GM12878 (cell line): ENCODE measurements around the gene ESYT3.

Experiments used
- EGR1 ChIP-seq, 2 experiments: IDR thresholded peaks; 1 replicate in 1 of 2; 2 replicates in 1 of 2; pipeline ENCODE4 v1.6.1; 2011 to 2012; ENCODE audit warnings: low read depth in 2 of 2, low read length in 2 of 2, borderline replicate concordance in 1 of 2, mild to moderate bottlenecking in 1 of 2, moderate library complexity in 1 of 2
- POLR2A ChIP-seq: IDR thresholded peaks from 2 replicates; pipeline ENCODE4 v1.6.1; 2011; ENCODE audit warnings: low read depth, mild to moderate bottlenecking, low read length
- ZSCAN29 ChIP-seq: fragments of 450-650 bp; IDR thresholded peaks from 2 replicates; pipeline ENCODE4 v1.6.1; 2017; ENCODE audit warnings: mild to moderate bottlenecking, moderate library complexity

- TF ChIP-seq EGR1 (IDR thresholded peaks at IDR 0.05; ENCODE audit: borderline replicate concordance in 1 of 2, low read depth in 2 of 2, low read length in 2 of 2): no peak
- no peak for TF ChIP-seq POLR2A
- no peak for TF ChIP-seq ZSCAN29
Observed at GRCh38 chr3:138405001-138405400, 29.4 kb upstream of the ESYT3 start.
